GM12872 (cell line): ENCODE results near the gene HIVEP3.

ENCODE experiments used
- CTCF ChIP-seq: IDR thresholded peaks from 3 replicates; pipeline ENCODE4 v1.5.1; 2011; ENCODE audit warnings: low read depth, mild to moderate bottlenecking, low read length, moderate library complexity; ENCODE audit not compliant: insufficient read depth

Gene HIVEP3

GRCh38 chr1:41659903-41660302 lies 258.8 kb downstream of the HIVEP3 start:
- no peak for TF ChIP-seq CTCF

GRCh38 chr1:41659159-41659495 lies 259.6 kb downstream of the HIVEP3 start:
- no peak for TF ChIP-seq CTCF

GRCh38 chr1:41658431-41659158 lies 260.1 kb downstream of the HIVEP3 start:
- no peak for TF ChIP-seq CTCF

GRCh38 chr1:41657679-41658295 lies 260.9 kb downstream of the HIVEP3 start:
- no peak for TF ChIP-seq CTCF

- no peak for TF ChIP-seq CTCF
These were observed 261.8 kb downstream of the HIVEP3 start for GRCh38 chr1:41656825-41657500.

- no peak for TF ChIP-seq CTCF
These were observed 262.7 kb downstream of the HIVEP3 start for GRCh38 chr1:41656068-41656467.

- no peak for TF ChIP-seq CTCF
These were observed 263.1 kb downstream of the HIVEP3 start for GRCh38 chr1:41655632-41656031.
